ENCODE measurements around the gene SPATS2L.

DNA sequence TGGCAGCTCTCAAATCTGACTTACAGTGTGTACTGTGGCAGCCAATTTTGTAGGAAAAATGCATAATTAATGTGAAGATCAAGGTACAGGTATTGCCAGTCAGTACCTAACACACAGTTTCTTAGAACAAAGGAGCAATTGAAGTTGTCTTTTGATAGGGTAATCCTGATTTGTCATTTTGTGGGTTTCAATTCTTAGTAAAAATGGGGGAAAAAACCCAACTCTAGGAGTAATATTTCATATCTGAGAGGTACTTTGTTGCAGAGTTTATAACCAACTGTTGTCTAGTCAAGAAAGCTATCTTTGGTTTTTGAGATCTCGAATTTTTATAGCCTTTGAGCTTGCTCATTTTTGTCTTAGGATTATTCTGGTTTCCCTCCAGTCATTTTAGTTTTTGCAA lies 16.1 kb downstream of the SPATS2L start:
- TF ChIP-seq, protein P1, sequence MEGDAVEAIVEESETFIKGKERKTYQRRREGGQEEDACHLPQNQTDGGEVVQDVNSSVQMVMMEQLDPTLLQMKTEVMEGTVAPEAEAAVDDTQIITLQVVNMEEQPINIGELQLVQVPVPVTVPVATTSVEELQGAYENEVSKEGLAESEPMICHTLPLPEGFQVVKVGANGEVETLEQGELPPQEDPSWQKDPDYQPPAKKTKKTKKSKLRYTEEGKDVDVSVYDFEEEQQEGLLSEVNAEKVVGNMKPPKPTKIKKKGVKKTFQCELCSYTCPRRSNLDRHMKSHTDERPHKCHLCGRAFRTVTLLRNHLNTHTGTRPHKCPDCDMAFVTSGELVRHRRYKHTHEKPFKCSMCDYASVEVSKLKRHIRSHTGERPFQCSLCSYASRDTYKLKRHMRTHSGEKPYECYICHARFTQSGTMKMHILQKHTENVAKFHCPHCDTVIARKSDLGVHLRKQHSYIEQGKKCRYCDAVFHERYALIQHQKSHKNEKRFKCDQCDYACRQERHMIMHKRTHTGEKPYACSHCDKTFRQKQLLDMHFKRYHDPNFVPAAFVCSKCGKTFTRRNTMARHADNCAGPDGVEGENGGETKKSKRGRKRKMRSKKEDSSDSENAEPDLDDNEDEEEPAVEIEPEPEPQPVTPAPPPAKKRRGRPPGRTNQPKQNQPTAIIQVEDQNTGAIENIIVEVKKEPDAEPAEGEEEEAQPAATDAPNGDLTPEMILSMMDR (conservative IDR thresholded peaks at IDR 0.05 in 1 of 2, IDR thresholded peaks at IDR 0.05 in 1 of 2; ENCODE audit: extremely low read depth in 1 of 2, insufficient read depth in 1 of 2, low read depth in 1 of 2, low read length in 2 of 2), result no peak
- no peak for TF ChIP-seq EZH2 (IDR thresholded peaks at IDR 0.05; ENCODE audit: borderline replicate concordance, low read length)
